Memory B cell (primary cell): ENCODE data around the gene RALGAPA1.
"Not testable (repeated sequence)": the region's sequence is repeated elsewhere in the genome, so short reads cannot be mapped to it uniquely, and the experiment has no call there.

Experiments
- ATAC-seq: fragments of 150-1000 bp; cut with Tn5 transposase; 2 replicates; pipeline ENCODE4 v1.10.0; 2021; ENCODE audit warnings: low read depth, mild to moderate bottlenecking, moderate library complexity
- DNase-seq, 2 donors: peaks; one replicate each; pipeline ENCODE4 v3.0.0; 2022; ENCODE audit warnings: low spot score in 2 of 2
- H3K27ac Mint-ChIP-seq: one replicate; pipeline ENCODE4 v1.8.0; 2022; ENCODE audit warnings: mild to moderate bottlenecking, moderate library complexity, mixed read lengths
- H3K27me3 Mint-ChIP-seq: one replicate; pipeline ENCODE4 v1.8.0; 2022; ENCODE audit warnings: mixed read lengths
- H3K36me3 Mint-ChIP-seq: one replicate; pipeline ENCODE4 v1.8.0; 2022; ENCODE audit warnings: mild to moderate bottlenecking, mixed read lengths
- H3K4me1 Mint-ChIP-seq: one replicate; pipeline ENCODE4 v1.8.0; 2022; ENCODE audit warnings: mixed read lengths
- H3K4me3 Mint-ChIP-seq: one replicate; pipeline ENCODE4 v1.8.0; 2022; ENCODE audit warnings: mild to moderate bottlenecking, moderate library complexity, mixed read lengths
- H3K9me3 Mint-ChIP-seq: one replicate; pipeline ENCODE4 v1.8.0; 2022; ENCODE audit warnings: mixed read lengths

RALGAPA1 gene

DNA sequence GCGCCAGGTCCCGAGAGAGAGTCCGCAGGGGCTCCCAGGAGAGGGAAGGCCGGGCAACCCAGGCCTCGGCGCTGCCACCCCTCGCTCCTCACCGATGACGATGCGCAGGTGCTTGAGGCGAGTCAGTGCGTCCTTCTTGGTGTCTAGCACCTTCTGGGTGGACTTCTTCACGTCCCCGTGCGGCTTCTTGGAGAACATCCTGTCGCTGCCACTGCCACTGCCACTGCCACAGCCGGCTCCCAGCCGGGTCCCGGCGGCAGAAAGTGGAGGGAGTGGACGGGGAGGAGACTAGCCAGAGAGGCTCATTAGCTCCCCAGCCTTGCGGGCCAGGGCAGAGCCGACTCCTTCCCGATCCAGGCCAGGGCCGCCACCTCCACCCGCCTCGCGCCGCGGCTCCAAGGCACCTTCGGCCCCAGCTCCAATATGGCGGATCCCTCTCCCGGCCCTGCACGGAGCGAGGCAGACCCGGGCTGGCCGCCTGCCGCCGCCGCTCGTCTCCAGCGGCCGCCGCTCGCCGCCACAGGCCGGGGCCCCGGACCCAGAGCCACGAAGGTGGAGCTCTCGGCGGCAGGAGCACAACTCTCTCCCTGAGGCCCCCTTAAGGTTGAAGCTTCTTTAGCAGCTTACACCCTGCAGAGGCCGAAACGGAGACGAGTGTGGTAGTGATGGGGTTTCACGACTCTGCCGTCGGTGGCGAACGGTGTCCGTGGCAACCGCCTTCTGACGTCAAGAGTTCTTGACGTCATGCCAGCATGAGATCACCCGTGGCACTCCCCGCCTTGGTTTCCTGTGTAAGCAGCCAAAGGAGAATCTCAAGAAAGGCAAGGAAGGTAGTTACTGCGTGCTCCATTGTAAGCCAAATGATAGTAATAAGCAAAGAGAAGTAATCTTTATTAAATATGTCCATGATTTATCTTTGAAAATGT lies at the start of gene RALGAPA1:
TSS of gene RALGAPA1 (minus strand) at position 658 of the 926 bp plus-strand sequence. CDS start at position 198, 460 bp downstream.
- Mint-ChIP-seq H3K4me3 (peak within 1 kb of the TSS; percentile 98), H3K27ac (peak within 1 kb of the TSS; percentile 92), H3K4me1 (peaks cover 19% of the 10 kb centered on the region)
- peak; percentile 92 for ATAC-seq
- DNase-seq = peak; percentile 92 to 93
- not testable (repeated sequence) for H3K36me3 Mint-ChIP-seq, H3K27me3 Mint-ChIP-seq, H3K9me3 Mint-ChIP-seq

DNA sequence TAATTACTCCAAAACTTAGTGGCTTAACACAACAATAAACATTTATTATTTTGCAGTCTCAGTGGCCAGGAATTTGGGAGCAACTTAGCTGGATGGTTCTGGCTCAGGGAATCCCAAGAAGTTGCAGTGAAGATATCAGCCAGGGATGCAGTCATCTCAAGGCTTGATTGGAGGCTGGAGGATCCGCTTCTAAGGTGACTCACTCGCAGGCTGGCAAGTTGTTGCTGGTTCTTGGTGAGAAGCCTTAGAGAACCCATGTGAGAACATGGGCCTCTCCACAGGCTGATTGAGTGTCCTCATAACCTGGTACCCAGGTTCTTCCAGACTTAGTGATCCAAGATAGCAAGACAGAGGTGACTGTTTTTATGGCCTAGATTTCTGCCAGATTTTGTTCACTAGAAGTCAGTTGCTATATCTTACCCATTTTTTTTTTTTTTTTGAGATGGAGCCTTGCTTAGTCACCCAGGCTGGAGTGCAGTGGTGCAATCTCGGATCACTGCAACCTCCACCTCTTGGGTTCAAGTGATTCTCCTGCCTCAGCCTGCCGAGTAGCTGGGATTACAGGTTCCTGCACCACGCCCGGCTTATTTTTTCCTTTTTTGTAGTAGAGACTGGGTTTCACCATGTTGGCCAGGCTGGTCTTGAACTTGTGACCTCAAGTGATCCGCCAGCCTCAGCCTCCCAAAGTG lies 49.6 kb upstream of the RALGAPA1 start:
- Mint-ChIP-seq H3K4me1 (peaks cover 17% of the 10 kb centered on the region), H3K9me3 (no peaks in the 10 kb centered on the region), H3K36me3 (peaks cover 27% of the 10 kb centered on the region), H3K27me3 (no peaks in the 10 kb centered on the region), H3K27ac (no peak overlapping the region), H3K4me3 (no peak overlapping the region)
- ATAC-seq (no peak), DNase-seq (no peak)

DNA sequence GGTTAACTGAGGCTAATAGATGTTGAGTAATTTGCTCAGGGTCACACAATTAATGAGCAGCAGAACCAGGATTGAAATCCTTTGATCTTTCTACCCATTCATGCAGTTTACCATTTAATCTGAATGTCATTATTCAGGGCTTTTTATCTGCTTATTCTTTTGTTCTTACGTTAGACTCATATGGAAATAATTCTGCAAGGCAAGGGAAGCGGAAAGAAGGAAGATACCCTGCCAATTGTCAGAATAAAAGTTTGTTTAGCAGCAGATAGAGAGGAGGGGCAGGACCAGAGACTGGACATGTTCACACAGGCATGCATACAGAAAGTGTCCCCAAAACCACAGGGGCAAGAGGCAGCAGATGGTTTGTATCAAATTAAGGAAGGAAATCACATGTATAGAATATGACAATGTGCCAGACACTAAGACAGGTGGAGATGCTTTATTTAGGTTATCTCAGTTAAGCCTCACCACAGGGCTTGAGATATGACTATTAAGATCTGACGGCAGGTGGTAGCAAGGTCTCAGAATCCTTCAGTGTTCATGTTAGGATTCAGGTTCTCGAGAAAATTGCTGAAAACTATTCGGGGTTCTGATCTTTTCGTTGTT lies 46.9 kb upstream of the RALGAPA1 start:
- ATAC-seq (peak; percentile 82), DNase-seq (no peak)
- peak overlapping the region; percentile 3 for H3K4me3 Mint-ChIP-seq
- peaks cover 17% of the 10 kb centered on the region for H3K4me1 Mint-ChIP-seq
- peaks cover 27% of the 10 kb centered on the region for H3K36me3 Mint-ChIP-seq
- no peaks in the 10 kb centered on the region for H3K27me3 Mint-ChIP-seq
- peaks cover 5% of the 10 kb centered on the region for H3K9me3 Mint-ChIP-seq
- H3K27ac Mint-ChIP-seq = peak overlapping the region; percentile 22

GRCh38 chr14:35854696-35855270 lies 45.7 kb upstream of the RALGAPA1 start:
- peaks cover 17% of the 10 kb centered on the region for H3K4me1 Mint-ChIP-seq
- H3K4me3 Mint-ChIP-seq = no peak overlapping the region
- no peaks in the 10 kb centered on the region for H3K27me3 Mint-ChIP-seq
- DNase-seq (no peak), ATAC-seq (no peak)
- peaks cover 32% of the 10 kb centered on the region for H3K36me3 Mint-ChIP-seq
- peaks cover 5% of the 10 kb centered on the region for H3K9me3 Mint-ChIP-seq
- H3K27ac Mint-ChIP-seq = peak overlapping the region; percentile 2

DNA sequence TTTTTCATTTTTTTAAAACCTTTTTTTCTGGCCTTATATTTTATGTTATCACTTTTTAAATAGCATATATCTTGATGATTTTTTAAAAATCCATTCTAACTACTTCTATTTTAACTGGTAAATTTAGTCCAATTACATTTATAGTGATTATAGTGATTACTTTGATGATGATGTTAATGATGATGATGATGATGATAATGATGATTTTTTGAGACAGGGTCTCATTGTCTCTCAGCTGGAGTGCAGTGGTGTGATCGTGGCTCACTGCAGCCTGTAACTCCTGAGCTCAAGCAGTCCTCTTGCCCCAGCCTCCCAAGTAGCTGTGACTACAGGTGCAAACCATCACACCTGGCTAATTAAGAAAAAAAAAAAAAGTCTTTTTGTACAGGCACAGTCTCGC lies 44.1 kb upstream of the RALGAPA1 start:
- H3K27ac Mint-ChIP-seq = no peak overlapping the region

DNA sequence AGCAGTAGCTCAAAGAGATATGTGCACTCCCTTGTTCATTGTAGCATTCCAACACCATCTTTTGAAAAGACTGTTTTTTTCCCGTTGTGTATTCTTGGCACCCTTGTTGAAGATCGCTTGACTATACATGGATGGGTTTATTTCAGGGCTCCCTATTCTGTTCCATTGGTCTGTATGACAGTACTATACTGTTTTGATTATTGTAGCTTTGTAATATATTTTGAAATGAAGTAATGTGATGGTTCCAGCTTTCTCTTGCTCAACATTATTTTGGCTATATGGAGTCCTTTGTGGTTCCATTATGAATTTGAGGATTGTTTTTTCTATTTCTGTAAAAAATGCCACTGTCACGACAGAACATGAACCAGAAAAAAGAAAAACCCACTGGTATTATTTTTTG lies 42.7 kb upstream of the RALGAPA1 start:
- Mint-ChIP-seq H3K27ac (no peak overlapping the region), H3K36me3 (peaks cover 37% of the 10 kb centered on the region), H3K4me3 (no peak overlapping the region), H3K27me3 (no peaks in the 10 kb centered on the region), H3K4me1 (peaks cover 14% of the 10 kb centered on the region), H3K9me3 (peaks cover 5% of the 10 kb centered on the region)
- no peak for DNase-seq
- ATAC-seq = no peak

More for the DNA sequence above, 44.1 kb upstream of the RALGAPA1 start:
- Mint-ChIP-seq H3K4me1 (peaks cover 14% of the 10 kb centered on the region), H3K9me3 (peaks cover 5% of the 10 kb centered on the region), H3K36me3 (peaks cover 34% of the 10 kb centered on the region), H3K4me3 (no peak overlapping the region), H3K27me3 (no peaks in the 10 kb centered on the region)
- DNase-seq (no peak), ATAC-seq (no peak)

GRCh38 chr14:35849122-35849521 lies 40.0 kb upstream of the RALGAPA1 start:
- no peaks in the 10 kb centered on the region for H3K27me3 Mint-ChIP-seq
- H3K4me1 Mint-ChIP-seq = no peaks in the 10 kb centered on the region
- no peak for DNase-seq
- no peak for ATAC-seq
- peaks cover 51% of the 10 kb centered on the region for H3K36me3 Mint-ChIP-seq
- H3K27ac Mint-ChIP-seq = no peak overlapping the region
- H3K9me3 Mint-ChIP-seq = peaks cover 5% of the 10 kb centered on the region
- no peak overlapping the region for H3K4me3 Mint-ChIP-seq

DNA sequence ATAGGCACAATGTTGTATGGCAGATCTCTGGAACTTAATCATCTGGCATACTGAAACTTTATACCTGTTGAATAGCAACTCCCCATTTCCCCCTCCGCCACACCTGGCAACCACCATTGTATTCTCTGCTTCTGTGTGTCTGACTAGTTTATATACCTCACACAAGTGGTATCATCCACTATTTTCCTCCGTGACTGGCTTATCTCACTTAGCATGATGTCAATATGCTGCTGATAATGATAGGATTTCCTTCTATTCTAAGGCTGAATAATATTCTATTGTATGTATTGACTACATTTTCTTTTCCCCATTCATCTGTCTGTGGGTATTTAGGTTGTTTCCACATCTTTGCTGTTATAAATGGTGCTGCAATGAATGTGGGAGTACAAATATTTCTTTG lies 38.5 kb upstream of the RALGAPA1 start:
- Mint-ChIP-seq H3K27me3 (no peaks in the 10 kb centered on the region), H3K4me3 (no peak overlapping the region), H3K4me1 (no peaks in the 10 kb centered on the region), H3K27ac (no peak overlapping the region), H3K9me3 (peaks cover 9% of the 10 kb centered on the region), H3K36me3 (peaks cover 62% of the 10 kb centered on the region)
- ATAC-seq (no peak), DNase-seq (no peak)

DNA sequence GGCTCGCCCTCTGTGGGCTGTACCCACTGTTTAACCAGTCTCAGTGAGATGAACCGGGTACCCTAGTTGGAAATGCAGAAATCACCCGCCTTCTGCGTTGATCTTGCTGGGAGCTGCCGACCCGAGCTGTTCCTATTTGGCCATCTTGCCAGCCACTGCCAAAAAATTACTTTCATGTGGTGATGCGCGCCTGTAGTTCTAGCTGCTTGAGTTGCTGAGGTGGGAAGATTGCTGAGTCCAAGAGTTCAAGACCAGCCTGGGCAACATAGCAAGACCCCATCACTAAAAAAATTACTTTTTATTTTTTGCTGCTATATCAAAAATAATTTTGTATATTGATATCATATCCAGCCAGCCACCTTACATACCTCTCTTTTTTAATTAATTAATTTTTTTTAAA lies 35.4 kb upstream of the RALGAPA1 start:
- Mint-ChIP-seq H3K9me3 (peaks cover 18% of the 10 kb centered on the region), H3K4me1 (no peaks in the 10 kb centered on the region), H3K36me3 (peaks cover 66% of the 10 kb centered on the region)

DNA sequence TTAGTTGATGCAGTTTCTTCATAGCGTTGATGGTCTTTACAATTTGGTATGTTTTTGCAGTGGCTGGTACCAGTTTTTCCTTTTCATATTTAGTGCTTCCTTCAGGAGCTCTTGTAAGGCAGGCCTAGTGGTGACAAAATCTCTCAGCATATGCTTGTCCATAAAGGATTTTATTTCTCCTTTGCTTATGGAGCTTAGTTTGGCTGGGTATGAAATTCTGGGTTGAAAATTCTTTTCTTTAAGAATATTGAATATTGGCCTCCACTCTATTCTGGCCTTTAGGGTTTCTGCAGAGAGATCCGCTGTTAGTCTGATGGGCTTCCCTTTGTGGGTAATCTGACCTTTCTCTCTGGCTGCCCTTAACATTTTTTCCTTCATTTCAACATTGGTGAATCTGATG lies 33.1 kb upstream of the RALGAPA1 start:
- H3K9me3 Mint-ChIP-seq = peaks cover 19% of the 10 kb centered on the region
- not testable (repeated sequence) for ATAC-seq, H3K27ac Mint-ChIP-seq, H3K27me3 Mint-ChIP-seq, H3K4me3 Mint-ChIP-seq, DNase-seq, H3K4me1 Mint-ChIP-seq
- H3K36me3 Mint-ChIP-seq = peaks cover 71% of the 10 kb centered on the region

More for the DNA sequence above, 35.4 kb upstream of the RALGAPA1 start:
- Mint-ChIP-seq H3K27me3 (no peaks in the 10 kb centered on the region), H3K4me3 (no peak overlapping the region), H3K27ac (no peak overlapping the region)
- ATAC-seq = no peak
- DNase-seq = no peak

GRCh38 chr14:35841704-35842103 lies 32.6 kb upstream of the RALGAPA1 start:
- Mint-ChIP-seq H3K9me3 (peaks cover 19% of the 10 kb centered on the region), H3K36me3 (peaks cover 73% of the 10 kb centered on the region)
- ATAC-seq, H3K4me1 Mint-ChIP-seq, DNase-seq, H3K27ac Mint-ChIP-seq, H3K27me3 Mint-ChIP-seq, H3K4me3 Mint-ChIP-seq: not testable (repeated sequence)

- H3K27me3 Mint-ChIP-seq = no peaks in the 10 kb centered on the region
- ATAC-seq (no peak), DNase-seq (no peak)
- no peak overlapping the region for H3K4me3 Mint-ChIP-seq
- peaks cover 1% of the 10 kb centered on the region for H3K9me3 Mint-ChIP-seq
- H3K36me3 Mint-ChIP-seq = peaks cover 32% of the 10 kb centered on the region
- no peaks in the 10 kb centered on the region for H3K4me1 Mint-ChIP-seq
- no peak overlapping the region for H3K27ac Mint-ChIP-seq
Measured at GRCh38 chr14:35835208-35835982, 26.3 kb upstream of the RALGAPA1 start.

GRCh38 chr14:35829449-35829848 lies 20.4 kb upstream of the RALGAPA1 start:
- Mint-ChIP-seq H3K27me3 (no peaks in the 10 kb centered on the region), H3K27ac (no peak overlapping the region), H3K4me1 (peaks cover 14% of the 10 kb centered on the region), H3K36me3 (peaks cover 2% of the 10 kb centered on the region), H3K4me3 (no peak overlapping the region), H3K9me3 (no peaks in the 10 kb centered on the region)
- DNase-seq = no peak
- no peak for ATAC-seq
